ENCODE data around the gene MDFI. TPM values are rescaled to one million over a fixed set of nuclear protein-coding genes. Genes with fewer than 3 reads are reported as not detected.

MDFI gene
- total RNA-seq, 2 donors from 2014 or later: 52.7 to 80.0 TPM

DNA sequence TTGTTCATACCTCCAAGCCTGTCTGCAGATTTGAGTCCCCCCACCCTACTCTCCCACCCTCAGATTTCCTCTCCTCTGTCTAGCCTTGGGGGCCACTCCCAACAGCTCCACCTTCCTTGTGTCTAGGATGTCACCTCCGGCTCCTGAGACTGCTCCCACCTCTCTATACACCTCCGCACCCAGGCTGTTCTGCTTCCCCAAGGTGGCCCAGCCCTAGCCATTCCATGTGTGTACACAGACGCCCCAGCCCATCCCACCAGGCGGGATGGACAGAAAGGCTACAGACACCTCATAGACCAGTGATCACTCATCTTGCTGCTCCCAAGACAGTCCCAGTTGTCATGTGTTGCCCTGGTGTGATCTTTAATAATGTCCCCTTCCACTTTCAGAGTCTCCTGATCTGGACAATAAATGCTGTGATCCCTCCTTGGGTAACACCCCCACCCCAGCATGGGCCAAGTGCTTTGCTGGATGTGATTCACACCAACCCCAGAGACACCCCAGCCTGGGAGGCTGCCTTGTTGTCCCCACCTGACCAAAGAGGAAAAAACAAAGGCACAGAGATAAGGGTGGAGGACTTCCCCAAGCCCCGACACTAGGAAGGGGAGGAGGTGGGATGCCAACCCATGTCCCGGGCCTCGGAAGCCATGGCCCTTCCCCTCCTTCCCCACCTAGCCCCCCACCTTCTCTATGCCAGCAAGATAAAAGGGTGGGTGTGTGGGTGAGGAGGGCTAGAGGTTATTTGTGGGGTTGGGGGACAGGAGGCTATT is 36.1 kb downstream of the MDFI start:
- peaks cover 2% of the 10 kb centered on the region for H3K9me3 Mint-ChIP-seq
- peaks cover 45% of the 10 kb centered on the region for H3K27me3 Mint-ChIP-seq (ENCODE audit: insufficient read depth)
- Histone ChIP-seq H3K36me3 (ENCODE audit: control insufficient read depth, insufficient read depth, low read length) (no peaks in the 10 kb centered on the region), H3K9me3 (ENCODE audit: control insufficient read depth, low read length) (no peaks in the 10 kb centered on the region), H3K27ac (ENCODE audit: low read depth, low read length) (no peak overlapping the region), H3K27me3 (ENCODE audit: control insufficient read depth, insufficient read depth, low read length, poor library complexity, severe bottlenecking) (no peaks in the 10 kb centered on the region), H3K4me1 (ENCODE audit: control insufficient read depth, insufficient read depth, low read length) (no peaks in the 10 kb centered on the region), H3K4me3 (ENCODE audit: low read length) (no peak overlapping the region), H3K9ac (ENCODE audit: extremely low read depth, low read length, poor library complexity, severe bottlenecking) (no peak overlapping the region)
- 84 to 90% methylated on average over 2 to 5 of the region's 7 CpGs for WGBS, 2 experiments (ENCODE audit: insufficient coverage in 1 of 2, insufficient read length in 1 of 2)
- peak; percentile 40 for DNase-seq
- no peak overlapping the region for H3K4me3 Mint-ChIP-seq
- peaks cover 12% of the 10 kb centered on the region for H3K4me1 Mint-ChIP-seq
- no peak for TF ChIP-seq CTCF (conservative IDR thresholded peaks at IDR 0.05)
- H3K36me3 Mint-ChIP-seq (ENCODE audit: low read depth): no peaks in the 10 kb centered on the region
- peak overlapping the region; percentile 82 for H3K27ac Mint-ChIP-seq

DNA sequence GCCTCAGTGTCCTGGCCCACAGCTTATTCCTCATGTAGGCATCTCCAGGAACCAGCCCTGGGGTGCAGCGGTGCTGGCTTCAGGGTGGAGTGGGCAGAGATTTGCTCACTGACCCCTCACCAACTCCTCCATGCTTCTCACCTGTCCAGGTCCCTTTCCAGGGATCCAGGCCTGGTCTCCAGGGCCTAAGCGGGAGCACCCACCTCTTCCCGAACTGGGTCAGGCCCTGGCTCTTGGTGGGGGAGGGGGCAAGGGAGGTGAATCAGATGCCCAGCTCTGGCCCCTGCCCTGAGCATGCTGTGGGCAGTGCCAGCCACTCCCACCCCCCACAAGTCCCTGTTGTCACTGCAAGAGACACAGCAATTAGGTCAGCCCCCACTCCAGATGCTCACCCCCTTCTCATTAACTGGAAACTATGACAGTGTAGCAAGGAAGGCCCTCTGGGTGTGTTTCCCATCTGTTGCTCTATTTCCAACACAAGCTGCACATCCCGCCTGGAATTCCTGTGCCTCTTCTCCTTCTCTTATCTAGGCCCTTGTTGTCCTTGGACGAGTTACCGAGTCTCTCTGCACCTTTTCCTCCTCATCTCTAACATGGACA is 37.0 kb downstream of the MDFI start:
- TF ChIP-seq CTCF (conservative IDR thresholded peaks at IDR 0.05): no peak
- H3K9me3 Mint-ChIP-seq: no peaks in the 10 kb centered on the region
- H3K27me3 Mint-ChIP-seq (ENCODE audit: insufficient read depth): peaks cover 38% of the 10 kb centered on the region
- Histone ChIP-seq H3K27ac (ENCODE audit: low read depth, low read length) (no peak overlapping the region), H3K27me3 (ENCODE audit: control insufficient read depth, insufficient read depth, low read length, poor library complexity, severe bottlenecking) (no peaks in the 10 kb centered on the region), H3K9ac (ENCODE audit: extremely low read depth, low read length, poor library complexity, severe bottlenecking) (no peak overlapping the region), H3K4me3 (ENCODE audit: low read length) (no peak overlapping the region), H3K36me3 (ENCODE audit: control insufficient read depth, insufficient read depth, low read length) (no peaks in the 10 kb centered on the region), H3K9me3 (ENCODE audit: control insufficient read depth, low read length) (no peaks in the 10 kb centered on the region), H3K4me1 (ENCODE audit: control insufficient read depth, insufficient read depth, low read length) (no peaks in the 10 kb centered on the region)
- no peak overlapping the region for H3K4me3 Mint-ChIP-seq
- no peaks in the 10 kb centered on the region for H3K36me3 Mint-ChIP-seq (ENCODE audit: low read depth)
- peak; percentile 44 for DNase-seq
- 80 to 89% methylated on average over 4 to 6 of the region's 6 CpGs for WGBS, 2 experiments (ENCODE audit: insufficient coverage in 1 of 2, insufficient read length in 1 of 2)
- H3K4me1 Mint-ChIP-seq: peaks cover 12% of the 10 kb centered on the region
- no peak overlapping the region for H3K27ac Mint-ChIP-seq

DNA sequence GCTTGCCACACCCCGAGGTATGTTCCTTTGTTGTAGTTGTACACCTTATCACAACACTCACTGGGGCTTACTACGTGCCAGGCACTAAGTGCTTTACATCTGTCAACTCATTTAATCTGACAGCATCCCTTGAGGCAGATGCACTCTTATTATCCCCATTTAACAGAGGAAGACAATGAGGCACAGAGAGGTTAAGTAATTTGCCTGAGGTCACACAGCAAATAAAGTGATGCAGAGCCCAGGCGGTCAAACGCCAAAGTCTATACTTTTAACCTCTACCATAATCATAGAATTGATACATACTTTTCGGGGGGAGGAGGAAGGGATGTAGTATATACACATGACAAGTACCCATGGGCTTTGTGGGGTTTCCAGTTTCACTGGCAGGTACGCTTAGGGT is 37.7 kb downstream of the MDFI start:
- Mint-ChIP-seq H3K36me3 (ENCODE audit: low read depth) (no peaks in the 10 kb centered on the region), H3K27ac (no peak overlapping the region), H3K9me3 (no peaks in the 10 kb centered on the region), H3K4me1 (peaks cover 12% of the 10 kb centered on the region), H3K27me3 (ENCODE audit: insufficient read depth) (peaks cover 33% of the 10 kb centered on the region), H3K4me3 (no peak overlapping the region)
- Histone ChIP-seq H3K4me3 (ENCODE audit: low read length) (no peak overlapping the region), H3K4me1 (ENCODE audit: control insufficient read depth, insufficient read depth, low read length) (no peaks in the 10 kb centered on the region), H3K27me3 (ENCODE audit: control insufficient read depth, insufficient read depth, low read length, poor library complexity, severe bottlenecking) (no peaks in the 10 kb centered on the region), H3K36me3 (ENCODE audit: control insufficient read depth, insufficient read depth, low read length) (no peaks in the 10 kb centered on the region), H3K9ac (ENCODE audit: extremely low read depth, low read length, poor library complexity, severe bottlenecking) (no peak overlapping the region), H3K9me3 (ENCODE audit: control insufficient read depth, low read length) (no peaks in the 10 kb centered on the region), H3K27ac (ENCODE audit: low read depth, low read length) (peak overlapping the region; percentile 59)
- 89 to 96% methylated on average over 3 to 6 of the region's 6 CpGs for WGBS, 2 experiments (ENCODE audit: insufficient coverage in 1 of 2, insufficient read length in 1 of 2)
- DNase-seq: no peak
- TF ChIP-seq CTCF (conservative IDR thresholded peaks at IDR 0.05): no peak

All from endodermal cell (in vitro differentiated cells).